Measurements from ENCODE around the gene WFDC6. TPM values are rescaled to one million over a fixed set of nuclear protein-coding genes. Genes with fewer than 3 reads are reported as not detected.

The WFDC6 gene
- polyA plus RNA-seq, 1 experiment = not detected

GRCh38 chr20:45547206-45547770 is 8.0 kb upstream of the WFDC6 start, which contains the start of gene EPPIN:
EPPIN (minus strand) TSS chr20:45547401; CDS start chr20:45547357, 44 bp downstream.
- H3K27me3 ChIP-seq (ENCODE audit: control insufficient read depth, insufficient read depth, low read length) = peaks cover 9% of the 10 kb centered on the region
- CTCF ChIA-PET = interaction anchor here (1.8 kb wide), 1 partner anchor 224 kb away, joined by 10 read pairs; no protein-coding TSS in a partner anchor
- POLR2A ChIA-PET = no interaction called here

GRCh38 chr20:45545754-45546453 is 6.6 kb upstream of the WFDC6 start:
- DNase-seq (ENCODE audit: low read depth, low spot score) = peak; percentile 1
- ChIA-PET CTCF (interaction anchor here (1.3 kb wide), 1 partner anchor 225 kb away, joined by 13 read pairs; no protein-coding TSS in a partner anchor), POLR2A (no interaction called here)
- Histone ChIP-seq H3K9me3 (ENCODE audit: control insufficient read depth, insufficient read depth, low read length) (no peaks in the 10 kb centered on the region), H3K27ac (ENCODE audit: low read depth, low read length) (no peak overlapping the region), H3K4me3 (ENCODE audit: low read depth, low read length) (no peak overlapping the region), H3K27me3 (ENCODE audit: control insufficient read depth, insufficient read depth, low read length) (peaks cover 9% of the 10 kb centered on the region)
- TF ChIP-seq CTCF (IDR thresholded peaks at IDR 0.05; ENCODE audit: low read depth, low read length) = peak; percentile 52

More at GRCh38 chr20:45547206-45547770, 8.0 kb upstream of the WFDC6 start, which contains the start of gene EPPIN:
- no peaks in the 10 kb centered on the region for H3K9me3 ChIP-seq (ENCODE audit: control insufficient read depth, insufficient read depth, low read length)
- no peak for DNase-seq (ENCODE audit: low read depth, low spot score)
- no peak within 1 kb of the TSS for H3K4me3 ChIP-seq (ENCODE audit: low read depth, low read length)
- no peak within 1 kb of the TSS for H3K27ac ChIP-seq (ENCODE audit: low read depth, low read length)
- no peak for TF ChIP-seq CTCF (IDR thresholded peaks at IDR 0.05; ENCODE audit: low read depth, low read length)

GRCh38 chr20:45545351-45545750 is 6.1 kb upstream of the WFDC6 start:
- H3K9me3 ChIP-seq (ENCODE audit: control insufficient read depth, insufficient read depth, low read length) = no peaks in the 10 kb centered on the region
- ChIA-PET CTCF (interaction anchor here (0.6 to 1.3 kb wide), 2 partner anchors 224 to 226 kb away, joined by 3 to 13 read pairs; no protein-coding TSS in a partner anchor), POLR2A (no interaction called here)
- TF ChIP-seq CTCF (IDR thresholded peaks at IDR 0.05; ENCODE audit: low read depth, low read length) = no peak
- peaks cover 9% of the 10 kb centered on the region for H3K27me3 ChIP-seq (ENCODE audit: control insufficient read depth, insufficient read depth, low read length)
- no peak overlapping the region for H3K4me3 ChIP-seq (ENCODE audit: low read depth, low read length)
- H3K27ac ChIP-seq (ENCODE audit: low read depth, low read length) = no peak overlapping the region
- DNase-seq (ENCODE audit: low read depth, low spot score) = no peak

- peaks cover 5% of the 10 kb centered on the region for H3K27me3 ChIP-seq (ENCODE audit: control insufficient read depth, insufficient read depth, low read length)
- CTCF ChIA-PET = interaction anchor here (0.6 to 1.0 kb wide), 2 partner anchors 219 to 232 kb away, joined by 3 to 4 read pairs; no protein-coding TSS in a partner anchor
Measured at GRCh38 chr20:45538209-45538799, 978 bp downstream of the WFDC6 start.

More at GRCh38 chr20:45538209-45538799, 978 bp downstream of the WFDC6 start:
- POLR2A ChIA-PET = no interaction called here
- Histone ChIP-seq H3K4me3 (ENCODE audit: low read depth, low read length) (no peak overlapping the region), H3K27ac (ENCODE audit: low read depth, low read length) (no peak overlapping the region), H3K9me3 (ENCODE audit: control insufficient read depth, insufficient read depth, low read length) (no peaks in the 10 kb centered on the region)
- no peak for DNase-seq (ENCODE audit: low read depth, low spot score)
- TF ChIP-seq CTCF (IDR thresholded peaks at IDR 0.05; ENCODE audit: low read depth, low read length) = no peak

Data from AG04450 (cell line).